Measurements from ENCODE around the gene IRF2.

IRF2 gene

GRCh38 chr4:184409502-184409901, 64.8 kb downstream of the IRF2 start:
- no peak for DNase-seq (ENCODE audit: low read depth in 2 of 2)

GRCh38 chr4:184408684-184409081, 65.7 kb downstream of the IRF2 start:
- DNase-seq (ENCODE audit: low read depth in 2 of 2): no peak

- no peak for DNase-seq (ENCODE audit: low read depth in 2 of 2)
Observed at GRCh38 chr4:184408021-184408683, 66.2 kb downstream of the IRF2 start.

GRCh38 chr4:184406958-184407391, 67.4 kb downstream of the IRF2 start:
- DNase-seq (ENCODE audit: low read depth in 2 of 2): no peak

GRCh38 chr4:184404047-184404446, 70.3 kb downstream of the IRF2 start:
- no peak for DNase-seq (ENCODE audit: low read depth in 2 of 2)

GRCh38 chr4:184403384-184403781, 71.0 kb downstream of the IRF2 start:
- DNase-seq (ENCODE audit: low read depth in 2 of 2): no peak

- DNase-seq (ENCODE audit: low read depth in 2 of 2): no peak
Observed at GRCh38 chr4:184402740-184403383, 71.5 kb downstream of the IRF2 start.

- DNase-seq (ENCODE audit: low read depth in 2 of 2): no peak
Observed at GRCh38 chr4:184402239-184402638, 72.1 kb downstream of the IRF2 start.

- no peak for DNase-seq (ENCODE audit: low read depth in 2 of 2)
Observed at GRCh38 chr4:184401397-184402171, 72.8 kb downstream of the IRF2 start.

- DNase-seq (ENCODE audit: low read depth in 2 of 2): no peak
Observed at GRCh38 chr4:184400891-184401290, 73.5 kb downstream of the IRF2 start.

GRCh38 chr4:184400375-184400870, 73.9 kb downstream of the IRF2 start:
- no peak for DNase-seq (ENCODE audit: low read depth in 2 of 2)

- DNase-seq (ENCODE audit: low read depth in 2 of 2): no peak
Observed at GRCh38 chr4:184399512-184399908, 74.8 kb downstream of the IRF2 start.

- DNase-seq (ENCODE audit: low read depth in 2 of 2): no peak
Observed at GRCh38 chr4:184398741-184399511, 75.4 kb downstream of the IRF2 start.

GRCh38 chr4:184397516-184398163, 76.7 kb downstream of the IRF2 start:
- no peak for DNase-seq (ENCODE audit: low read depth in 2 of 2)

- DNase-seq (ENCODE audit: low read depth in 2 of 2): no peak
Observed at GRCh38 chr4:184396570-184397515, 77.5 kb downstream of the IRF2 start.

GRCh38 chr4:184395971-184396391, 78.4 kb downstream of the IRF2 start:
- no peak for DNase-seq (ENCODE audit: low read depth in 2 of 2)

GRCh38 chr4:184395451-184395917, 78.9 kb downstream of the IRF2 start:
- no peak for DNase-seq (ENCODE audit: low read depth in 2 of 2)

- no peak for DNase-seq (ENCODE audit: low read depth in 2 of 2)
Observed at GRCh38 chr4:184392748-184393559, 81.4 kb downstream of the IRF2 start.

- no peak for DNase-seq (ENCODE audit: low read depth in 2 of 2)
Observed at GRCh38 chr4:184392316-184392715, 82.0 kb downstream of the IRF2 start.

All from stimulated activated CD4-positive, alpha-beta T cell treated with anti-CD3 and anti-CD28 coated beads, Interleukin-1b, Interleukin-23, amount 100 ng/mL, for 1 hour (primary cell).